PC-9 (cell line): Measurements from ENCODE around the gene ITPKB.

Experiments
- EZH2 ChIP-seq: fragments of 200-600 bp; sonication (generic); IDR thresholded peaks from 2 replicates; pipeline ENCODE4 v1.8.0; 2017; ENCODE audit warnings: antibody characterized with exemption, low read depth
- TF ChIP-seq, protein P1 (sequence below): fragments of 200-600 bp; sonication (generic); conservative IDR thresholded peaks from 2 replicates; pipeline ENCODE4 v1.6.1; 2017; ENCODE audit warnings: mixed run types, antibody characterized with exemption, mild to moderate bottlenecking, moderate library complexity

GRCh38 chr1:226784081-226785049 is 45.3 kb upstream of the ITPKB start:
- TF ChIP-seq, protein P1, sequence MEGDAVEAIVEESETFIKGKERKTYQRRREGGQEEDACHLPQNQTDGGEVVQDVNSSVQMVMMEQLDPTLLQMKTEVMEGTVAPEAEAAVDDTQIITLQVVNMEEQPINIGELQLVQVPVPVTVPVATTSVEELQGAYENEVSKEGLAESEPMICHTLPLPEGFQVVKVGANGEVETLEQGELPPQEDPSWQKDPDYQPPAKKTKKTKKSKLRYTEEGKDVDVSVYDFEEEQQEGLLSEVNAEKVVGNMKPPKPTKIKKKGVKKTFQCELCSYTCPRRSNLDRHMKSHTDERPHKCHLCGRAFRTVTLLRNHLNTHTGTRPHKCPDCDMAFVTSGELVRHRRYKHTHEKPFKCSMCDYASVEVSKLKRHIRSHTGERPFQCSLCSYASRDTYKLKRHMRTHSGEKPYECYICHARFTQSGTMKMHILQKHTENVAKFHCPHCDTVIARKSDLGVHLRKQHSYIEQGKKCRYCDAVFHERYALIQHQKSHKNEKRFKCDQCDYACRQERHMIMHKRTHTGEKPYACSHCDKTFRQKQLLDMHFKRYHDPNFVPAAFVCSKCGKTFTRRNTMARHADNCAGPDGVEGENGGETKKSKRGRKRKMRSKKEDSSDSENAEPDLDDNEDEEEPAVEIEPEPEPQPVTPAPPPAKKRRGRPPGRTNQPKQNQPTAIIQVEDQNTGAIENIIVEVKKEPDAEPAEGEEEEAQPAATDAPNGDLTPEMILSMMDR = no peak
- TF ChIP-seq EZH2 = no peak
